HCT116 (cell line): ENCODE data around the gene NSUN2. TPM values are rescaled to one million over a fixed set of nuclear protein-coding genes. Genes with fewer than 3 reads are reported as not detected.

Experiments
- ATAC-seq: fragments of 200-7000 bp; cut with Tn5 transposase; 2 replicates; pipeline ENCODE4 v1.9.1; 2020; ENCODE audit warnings: mild to moderate bottlenecking, moderate library complexity
- BruUV-seq: library from RNA; stranded (reverse); fragments of 400-500 nt; replicated peaks from 2 replicates; lab custom pipeline; 2021; lab: Mats Ljungman, UMichigan
- CTCF ChIA-PET: fragments of 300-600 bp; sonication (Branson Sonifier 250); formaldehyde crosslinking; loops from one replicate; lab custom pipeline; 2021; ENCODE audit warnings: antibody characterized with exemption; lab: Charles Lee
- POLR2A ChIA-PET: fragments of 300-600, 350-600 bp; sonication (Branson Sonifier 250); formaldehyde crosslinking; loops from one replicate; lab custom pipeline; 2021; ENCODE audit warnings: antibody characterized with exemption; lab: Charles Lee
- RAD21 ChIA-PET, 2 experiments: fragments of 300-600 bp; sonication (Branson Sonifier 250); formaldehyde crosslinking; loops; one replicate each; lab custom pipeline; 2023; ENCODE audit warnings: low total read pairs in 2 of 2; ENCODE audit not compliant: uncharacterized antibody in 2 of 2, unreplicated experiment in 2 of 2, low non-redundant PET in 1 of 2; lab: Charles Lee
- DNase-seq: peaks from one replicate; pipeline ENCODE4 v3.0.0-alpha.2; 2010; ENCODE audit warnings: low read depth, low spot score
- H2AFZ ChIP-seq: fragments of 200-600 bp; shearing (Covaris generic), sonication (generic); 2 replicates; pipeline ENCODE4 v1.6.1; 2017; ENCODE audit warnings: low read depth, mixed run types, mixed read lengths, antibody characterized with exemption, low read length; ENCODE audit not compliant: poor library complexity, severe bottlenecking
- H3K27ac ChIP-seq: 2 replicates; pipeline ENCODE4 v1.5.1; 2012; ENCODE audit warnings: low read depth, low read length
- H3K27me3 ChIP-seq: fragments of 200-600 bp; sonication (generic); 2 replicates; pipeline ENCODE4 v1.6.1; 2016; ENCODE audit warnings: mixed run types, low read length, mixed read lengths; ENCODE audit not compliant: insufficient read depth
- H3K36me3 ChIP-seq, 2 experiments: fragments of 200-500 bp in 1 of 2; fragments of 200-600 bp in 1 of 2; sonication (Bioruptor generic) in 1 of 2; sonication (generic) in 1 of 2; 2 replicates each; pipeline versions ENCODE4 v1.5.1 to v1.6.1; 2014 to 2016; ENCODE audit warnings: low read length in 2 of 2, inconsistent platforms in 1 of 2, mixed read lengths in 1 of 2, mixed run types in 1 of 2; ENCODE audit not compliant: insufficient read depth in 2 of 2, control insufficient read depth in 1 of 2
- H3K4me1 ChIP-seq, 2 experiments: fragments of 200-600 bp in 1 of 2; sonication (generic) in 1 of 2; 2 replicates each; pipeline versions ENCODE4 v1.5.1 to v1.6.1; 2012 to 2017; ENCODE audit warnings: low read length in 2 of 2, inconsistent platforms in 1 of 2, mild to moderate bottlenecking in 1 of 2, mixed read lengths in 1 of 2, mixed run types in 1 of 2, moderate library complexity in 1 of 2; ENCODE audit not compliant: insufficient read depth in 2 of 2, control insufficient read depth in 1 of 2
- H3K4me2 ChIP-seq: fragments of 200-600 bp; sonication (generic); 2 replicates; pipeline ENCODE4 v1.6.1; 2017; ENCODE audit warnings: mixed run types, low read length, mixed read lengths
- H3K4me3 ChIP-seq, 2 experiments: fragments of 200-600 bp in 1 of 2; sonication (generic) in 1 of 2; replicated peaks in 1 of 2; 2 replicates each; pipeline ENCODE4 v1.5.1; 2011 to 2016; ENCODE audit warnings: low read length in 2 of 2, control low read depth in 1 of 2, low read depth in 1 of 2, mild to moderate bottlenecking in 1 of 2, mixed read lengths in 1 of 2, mixed run types in 1 of 2
- H3K79me2 ChIP-seq: fragments of 200-600 bp; sonication (generic); 2 replicates; pipeline ENCODE4 v1.6.1; 2017; ENCODE audit warnings: mild to moderate bottlenecking, mixed run types, low read length, moderate library complexity, mixed read lengths; ENCODE audit not compliant: insufficient read depth
- H3K9ac ChIP-seq: fragments of 200-600 bp; sonication (generic); 2 replicates; pipeline ENCODE4 v1.6.1; 2016; ENCODE audit warnings: low read length, mixed read lengths
- H3K9me2 ChIP-seq: fragments of 200-600 bp; sonication (generic), shearing (Covaris generic); 2 replicates; pipeline ENCODE4 v1.6.1; 2017; ENCODE audit warnings: mixed run types, mild to moderate bottlenecking, moderate library complexity; ENCODE audit not compliant: insufficient read depth
- H3K9me3 ChIP-seq, 2 experiments: fragments of 200-500 bp in 1 of 2; fragments of 200-600 bp in 1 of 2; sonication (Bioruptor generic) in 1 of 2; sonication (generic) in 1 of 2; 2 replicates each; pipeline ENCODE4 v1.6.1; 2014 to 2017; ENCODE audit warnings: low read length in 2 of 2, mixed read lengths in 2 of 2, inconsistent platforms in 1 of 2, low read depth in 1 of 2, mild to moderate bottlenecking in 1 of 2, mixed run types in 1 of 2, moderate library complexity in 1 of 2; ENCODE audit not compliant: control insufficient read depth in 1 of 2, insufficient read depth in 1 of 2
- H4K20me1 ChIP-seq: fragments of 200-600 bp; sonication (generic), shearing (Covaris generic); 2 replicates; pipeline ENCODE4 v1.6.1; 2017; ENCODE audit warnings: mixed run types, mild to moderate bottlenecking, moderate library complexity; ENCODE audit not compliant: insufficient read depth
- CBX3 ChIP-seq: IDR thresholded peaks from 2 replicates; pipeline ENCODE4 v1.6.1; 2012; ENCODE audit warnings: low read depth
- CEBPB ChIP-seq: IDR thresholded peaks from 2 replicates; pipeline ENCODE4 v1.6.1; 2012; ENCODE audit warnings: low read depth
- EGR1 ChIP-seq: IDR thresholded peaks from 2 replicates; pipeline ENCODE4 v1.6.1; 2012; ENCODE audit warnings: low read depth
- ELF1 ChIP-seq: IDR thresholded peaks from 2 replicates; pipeline ENCODE4 v1.6.1; 2012; ENCODE audit warnings: low read depth, borderline replicate concordance
- EZH2 ChIP-seq: fragments of 200-600 bp; sonication (generic); IDR thresholded peaks from 2 replicates; pipeline ENCODE4 v1.6.1; 2017; ENCODE audit warnings: antibody characterized with exemption, mixed run types
- FOSL1 ChIP-seq: IDR thresholded peaks from 2 replicates; pipeline ENCODE4 v1.6.1; 2012; ENCODE audit warnings: low read depth
- JUND ChIP-seq: IDR thresholded peaks from 2 replicates; pipeline ENCODE4 v1.6.1; 2012
- POLR2A ChIP-seq: IDR thresholded peaks from 2 replicates; pipeline ENCODE4 v1.7.0; 2011; ENCODE audit warnings: borderline replicate concordance; ENCODE audit not compliant: insufficient read depth, insufficient read length; ENCODE audit errors: extremely low read depth
- POLR2AphosphoS5 ChIP-seq: IDR thresholded peaks from 2 replicates; pipeline ENCODE4 v1.6.1; 2011; ENCODE audit warnings: mild to moderate bottlenecking, low read depth, low read length, moderate library complexity
- RAD21 ChIP-seq: IDR thresholded peaks from 2 replicates; pipeline ENCODE4 v1.6.1; 2012; ENCODE audit warnings: low read depth, mild to moderate bottlenecking
- SIN3A ChIP-seq: IDR thresholded peaks from 2 replicates; pipeline ENCODE4 v1.6.1; 2012; ENCODE audit warnings: low read depth
- SP1 ChIP-seq: IDR thresholded peaks from 2 replicates; pipeline ENCODE4 v1.6.1; 2012; ENCODE audit warnings: low read depth
- SRF ChIP-seq: IDR thresholded peaks from 2 replicates; pipeline ENCODE4 v1.6.1; 2012; ENCODE audit warnings: low read depth
- TCF7L2 ChIP-seq: IDR thresholded peaks from 2 replicates; pipeline ENCODE4 v1.7.0; 2011; ENCODE audit warnings: borderline replicate concordance, inconsistent platforms; ENCODE audit not compliant: insufficient read depth, insufficient read length; ENCODE audit errors: extremely low read depth
- YY1 ChIP-seq: IDR thresholded peaks from 2 replicates; pipeline ENCODE4 v1.6.1; 2011; ENCODE audit warnings: low read length, low read depth, moderate library complexity, mild to moderate bottlenecking; ENCODE audit not compliant: insufficient replicate concordance; ENCODE audit errors: extremely low read depth
- ZFX ChIP-seq: fragments of 450-650 bp; IDR thresholded peaks from 2 replicates; pipeline ENCODE4 v1.6.1; 2017
- ZNF274 ChIP-seq: fragments of 200-500 bp; sonication (Bioruptor generic); IDR thresholded peaks from 2 replicates; pipeline ENCODE4 v1.6.1; 2014; ENCODE audit warnings: mild to moderate bottlenecking, low read depth, low read length, inconsistent platforms
- intact Hi-C: fragments of 100-400 bp; cut with micrococcal nuclease; formaldehyde crosslinking; loops from 2 replicates; pipeline ENCODE4 v1.10.0; 2022
- total RNA-seq: library from RNA; stranded (reverse); gene quantifications from one replicate; pipeline ENCODE4 v1.2.1, GENCODE V29; 2021; ENCODE audit not compliant: unreplicated experiment
- TF ChIP-seq, protein P1 (sequence below): IDR thresholded peaks from 2 replicates; pipeline ENCODE4 v1.6.1; 2012
- TF ChIP-seq, protein P2 (sequence below): IDR thresholded peaks from 2 replicates; pipeline ENCODE4 v1.6.1; 2012
- TF ChIP-seq, protein P3 (sequence below): IDR thresholded peaks from 2 replicates; pipeline ENCODE4 v1.6.1; 2012; ENCODE audit warnings: low read depth

NSUN2 gene
- total RNA-seq, 1 experiment from 2014 or later, result 101 TPM

DNA sequence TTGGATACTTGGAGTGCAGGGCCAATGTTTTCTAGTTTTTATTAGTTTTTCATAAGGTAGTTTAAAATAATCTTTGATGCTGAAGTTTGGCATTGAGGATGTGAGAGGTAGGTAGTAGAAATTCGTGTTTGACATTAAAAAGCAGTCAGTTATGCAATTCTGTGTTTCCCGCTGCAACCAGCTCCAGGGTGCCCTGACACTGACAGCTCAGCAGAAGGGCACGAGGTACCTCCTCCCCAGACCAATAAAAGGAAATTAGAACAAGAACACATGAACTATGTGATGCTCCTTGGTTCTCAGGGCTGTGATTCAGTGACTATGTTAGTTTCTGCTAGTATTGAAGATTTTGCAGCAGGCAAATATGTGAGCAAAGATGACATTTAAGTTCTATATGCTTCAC, 40.2 kb downstream of the NSUN2 start:
- no peak for TF ChIP-seq ELF1
- TF ChIP-seq POLR2AphosphoS5, result no peak
- no peak for TF ChIP-seq EZH2
- no peak for TF ChIP-seq YY1
- TF ChIP-seq ZNF274, result no peak
- no peak for TF ChIP-seq SRF
- no peak for TF ChIP-seq SP1
- no peak for TF ChIP-seq EGR1
- TF ChIP-seq CBX3, result no peak
- no peak for TF ChIP-seq SIN3A
- TF ChIP-seq FOSL1, result no peak
- no peak for TF ChIP-seq POLR2A
- TF ChIP-seq JUND, result no peak
- TF ChIP-seq, protein P1, sequence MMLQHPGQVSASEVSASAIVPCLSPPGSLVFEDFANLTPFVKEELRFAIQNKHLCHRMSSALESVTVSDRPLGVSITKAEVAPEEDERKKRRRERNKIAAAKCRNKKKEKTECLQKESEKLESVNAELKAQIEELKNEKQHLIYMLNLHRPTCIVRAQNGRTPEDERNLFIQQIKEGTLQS, result no peak
- TF ChIP-seq, protein P2, sequence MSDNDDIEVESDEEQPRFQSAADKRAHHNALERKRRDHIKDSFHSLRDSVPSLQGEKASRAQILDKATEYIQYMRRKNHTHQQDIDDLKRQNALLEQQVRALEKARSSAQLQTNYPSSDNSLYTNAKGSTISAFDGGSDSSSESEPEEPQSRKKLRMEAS, result no peak
- TF ChIP-seq CEBPB, result no peak
- no peak for TF ChIP-seq RAD21
- TF ChIP-seq, protein P3, sequence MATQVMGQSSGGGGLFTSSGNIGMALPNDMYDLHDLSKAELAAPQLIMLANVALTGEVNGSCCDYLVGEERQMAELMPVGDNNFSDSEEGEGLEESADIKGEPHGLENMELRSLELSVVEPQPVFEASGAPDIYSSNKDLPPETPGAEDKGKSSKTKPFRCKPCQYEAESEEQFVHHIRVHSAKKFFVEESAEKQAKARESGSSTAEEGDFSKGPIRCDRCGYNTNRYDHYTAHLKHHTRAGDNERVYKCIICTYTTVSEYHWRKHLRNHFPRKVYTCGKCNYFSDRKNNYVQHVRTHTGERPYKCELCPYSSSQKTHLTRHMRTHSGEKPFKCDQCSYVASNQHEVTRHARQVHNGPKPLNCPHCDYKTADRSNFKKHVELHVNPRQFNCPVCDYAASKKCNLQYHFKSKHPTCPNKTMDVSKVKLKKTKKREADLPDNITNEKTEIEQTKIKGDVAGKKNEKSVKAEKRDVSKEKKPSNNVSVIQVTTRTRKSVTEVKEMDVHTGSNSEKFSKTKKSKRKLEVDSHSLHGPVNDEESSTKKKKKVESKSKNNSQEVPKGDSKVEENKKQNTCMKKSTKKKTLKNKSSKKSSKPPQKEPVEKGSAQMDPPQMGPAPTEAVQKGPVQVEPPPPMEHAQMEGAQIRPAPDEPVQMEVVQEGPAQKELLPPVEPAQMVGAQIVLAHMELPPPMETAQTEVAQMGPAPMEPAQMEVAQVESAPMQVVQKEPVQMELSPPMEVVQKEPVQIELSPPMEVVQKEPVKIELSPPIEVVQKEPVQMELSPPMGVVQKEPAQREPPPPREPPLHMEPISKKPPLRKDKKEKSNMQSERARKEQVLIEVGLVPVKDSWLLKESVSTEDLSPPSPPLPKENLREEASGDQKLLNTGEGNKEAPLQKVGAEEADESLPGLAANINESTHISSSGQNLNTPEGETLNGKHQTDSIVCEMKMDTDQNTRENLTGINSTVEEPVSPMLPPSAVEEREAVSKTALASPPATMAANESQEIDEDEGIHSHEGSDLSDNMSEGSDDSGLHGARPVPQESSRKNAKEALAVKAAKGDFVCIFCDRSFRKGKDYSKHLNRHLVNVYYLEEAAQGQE, result no peak
- no peak for TF ChIP-seq ZFX
- no peak for TF ChIP-seq TCF7L2
- TF ChIP-seq, all 23 proteins: peak for 0
- H4K20me1 ChIP-seq, result no peaks in the 10 kb centered on the region
- H3K79me2 ChIP-seq, result no peaks in the 10 kb centered on the region
- H3K4me1 ChIP-seq, result no peaks in the 10 kb centered on the region
- no peaks in the 10 kb centered on the region for H3K36me3 ChIP-seq
- BruUV-seq, result no TSS peak
- no peak overlapping the region for H3K4me3 ChIP-seq
- no peak overlapping the region for H3K4me2 ChIP-seq
- no peak overlapping the region for H3K9ac ChIP-seq
- no peaks in the 10 kb centered on the region for H3K9me2 ChIP-seq
- ATAC-seq (no peak), DNase-seq (no peak)
- H3K27me3 ChIP-seq, result no peaks in the 10 kb centered on the region
- no peak overlapping the region for H2AFZ ChIP-seq
- no peaks in the 10 kb centered on the region for H3K9me3 ChIP-seq
- ChIA-PET RAD21 (no interaction called here), POLR2A (no interaction called here), CTCF (no interaction called here)
- intact Hi-C loops, result no loop called here
- no peak overlapping the region for H3K27ac ChIP-seq
